GM23338 (cell line): ENCODE data around the gene ENTPD1. TPM values are rescaled to one million over a fixed set of nuclear protein-coding genes. Genes with fewer than 3 reads are reported as not detected.

Experiments used
- ATAC-seq: fragments of 200-7000 bp; cut with Tn5 transposase; 3 replicates; pipeline ENCODE4 v1.9.1; 2020
- DNase-seq: peaks from one replicate; pipeline ENCODE4 v3.0.0-alpha.2; 2015; ENCODE audit warnings: low spot score
- H2AFZ ChIP-seq: fragments of 200-600 bp; sonication (generic); 2 replicates; pipeline ENCODE4 v1.8.0; 2016; ENCODE audit warnings: antibody characterized with exemption, mild to moderate bottlenecking, moderate library complexity
- H3F3A ChIP-seq: fragments of 200-600 bp; sonication (generic); replicated peaks from 2 replicates; pipeline ENCODE4 v1.8.0; 2017; ENCODE audit warnings: antibody characterized with exemption, mixed run types, low read depth
- H3K27ac ChIP-seq: fragments of 200-600 bp; sonication (generic); 2 replicates; pipeline ENCODE4 v1.6.1; 2016; ENCODE audit warnings: low read depth
- H3K27me3 ChIP-seq: fragments of 200-600 bp; sonication (generic); 2 replicates; pipeline ENCODE4 v1.8.0; 2016; ENCODE audit warnings: mild to moderate bottlenecking, mixed run types, moderate library complexity; ENCODE audit not compliant: insufficient read depth
- H3K36me3 ChIP-seq: fragments of 200-600 bp; sonication (generic); 2 replicates; pipeline ENCODE4 v1.8.0; 2016; ENCODE audit warnings: mild to moderate bottlenecking; ENCODE audit not compliant: insufficient read depth
- H3K4me1 ChIP-seq: fragments of 200-600 bp; sonication (generic); 2 replicates; pipeline ENCODE4 v1.8.0; 2016; ENCODE audit warnings: mild to moderate bottlenecking, moderate library complexity; ENCODE audit not compliant: insufficient read depth
- H3K4me2 ChIP-seq: fragments of 200-600 bp; sonication (generic); 2 replicates; pipeline ENCODE4 v1.7.1; 2017; ENCODE audit warnings: mixed run types
- H3K4me3 ChIP-seq: fragments of 200-600 bp; sonication (generic); 2 replicates; pipeline ENCODE4 v1.6.1; 2016; ENCODE audit warnings: mixed run types
- H3K79me2 ChIP-seq: fragments of 200-600 bp; sonication (generic); replicated peaks from 2 replicates; pipeline ENCODE4 v1.8.0; 2017; ENCODE audit warnings: mild to moderate bottlenecking; ENCODE audit not compliant: insufficient read depth
- H3K9me2 ChIP-seq: fragments of 200-600 bp; sonication (generic); 2 replicates; pipeline ENCODE4 v1.8.0; 2017; ENCODE audit not compliant: insufficient read depth
- H4K20me1 ChIP-seq: fragments of 200-600 bp; sonication (generic); replicated peaks from 2 replicates; pipeline ENCODE4 v1.8.0; 2017; ENCODE audit warnings: mild to moderate bottlenecking; ENCODE audit not compliant: insufficient read depth
- H3K27ac Mint-ChIP-seq: 2 replicates; pipeline ENCODE4 v1.8.0; 2020; ENCODE audit warnings: inconsistent platforms, mild to moderate bottlenecking, moderate library complexity, mixed read lengths
- H3K27me3 Mint-ChIP-seq: 3 replicates; pipeline ENCODE4 v1.8.0; 2022; ENCODE audit warnings: low read depth, mild to moderate bottlenecking, moderate library complexity, mixed read lengths, inconsistent platforms; ENCODE audit not compliant: insufficient read depth, poor library complexity
- H3K36me3 Mint-ChIP-seq: 3 replicates; pipeline ENCODE4 v1.8.0; 2021; ENCODE audit warnings: low read depth, mild to moderate bottlenecking, inconsistent platforms, moderate library complexity, mixed read lengths
- H3K4me1 Mint-ChIP-seq: 3 replicates; pipeline ENCODE4 v1.8.0; 2020; ENCODE audit warnings: mild to moderate bottlenecking, inconsistent platforms, mixed read lengths
- H3K4me3 Mint-ChIP-seq: 3 replicates; pipeline ENCODE4 v1.8.0; 2021; ENCODE audit warnings: moderate library complexity, mild to moderate bottlenecking, inconsistent platforms, mixed read lengths
- H3K9me3 Mint-ChIP-seq: 3 replicates; pipeline ENCODE4 v1.8.0; 2020; ENCODE audit warnings: moderate library complexity, mild to moderate bottlenecking, inconsistent platforms, mixed read lengths
- CREB1 ChIP-seq: fragments of 250-450 bp; sonication (Bioruptor Pico); IDR thresholded peaks from 2 replicates; pipeline ENCODE4 v1.5.0; 2020; ENCODE audit warnings: low read depth, mild to moderate bottlenecking, moderate library complexity
- POLR2AphosphoS5 ChIP-seq: IDR thresholded peaks from 2 replicates; pipeline ENCODE4 v1.6.1; 2016; ENCODE audit warnings: antibody characterized with exemption, low read depth
- polyA plus RNA-seq: library from polyadenylated mRNA; unstranded; fragments of >200 nt; fragmentation: Nextera tagmentation; extraction: Ambion mirVana; gene quantifications from 2 replicates; pipeline ENCODE4 v1.2.1, GENCODE V29; 2016
- total RNA-seq: library from RNA; depleted of rRNA; stranded (reverse); fragments of >200 nt; shearing (Covaris generic); gene quantifications from 2 replicates; pipeline ENCODE4 v1.2.3, GENCODE V29; 2014
- TF ChIP-seq, protein P1 (sequence below): IDR thresholded peaks from 2 replicates; pipeline ENCODE4 v1.6.1; 2016; ENCODE audit warnings: antibody characterized with exemption
- TF ChIP-seq, protein P2 (sequence below): fragments of 250-450 bp; sonication (Bioruptor Pico); IDR thresholded peaks from 2 replicates; pipeline ENCODE4 v1.5.0; 2020; ENCODE audit warnings: mild to moderate bottlenecking, moderate library complexity

The ENTPD1 gene
- total and polyA plus RNA-seq, 2 experiments from 2014 or later = 2.3 to 3.6 TPM

DNA sequence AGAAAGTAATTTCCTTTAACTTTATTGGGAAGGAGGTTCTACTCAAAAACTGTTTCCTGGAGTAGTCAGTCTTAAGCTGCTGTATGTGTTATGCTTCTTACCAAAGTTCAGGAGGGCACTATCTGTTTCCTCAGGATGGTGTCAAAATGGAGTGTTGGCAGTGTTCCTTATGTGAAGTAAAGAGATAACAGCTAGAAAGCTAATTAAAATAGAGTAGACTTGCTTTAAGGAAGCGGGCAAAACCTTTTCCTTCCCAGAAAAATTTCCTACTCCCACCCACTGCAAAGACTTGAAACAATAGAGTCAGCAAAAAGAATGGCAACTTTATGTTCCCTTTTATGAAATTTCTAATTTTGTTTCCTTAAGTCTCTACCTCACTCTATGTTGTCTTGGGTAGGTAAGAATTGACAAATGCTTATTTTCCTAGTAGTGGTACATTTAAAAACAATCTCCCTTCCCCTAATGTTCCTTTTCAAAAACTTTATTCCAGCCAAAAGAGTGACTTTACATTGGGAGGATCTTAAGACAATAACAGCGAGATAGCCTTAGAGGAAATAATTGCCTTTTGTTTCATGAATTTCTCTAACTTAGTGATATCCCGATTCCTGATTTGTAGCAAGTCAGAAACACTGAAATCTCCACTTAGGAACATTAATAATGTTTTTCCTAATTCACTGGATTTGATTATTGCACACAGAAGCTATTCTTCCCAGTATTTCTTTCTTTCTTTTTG is 26.5 kb upstream of the ENTPD1 start:
- Mint-ChIP-seq H3K27me3 (no peaks in the 10 kb centered on the region), H3K36me3 (peaks cover 18% of the 10 kb centered on the region), H3K4me1 (peaks cover 4% of the 10 kb centered on the region; the same call in 2 of the 3 replicates), H3K4me3 (no peak overlapping the region), H3K27ac (no peak overlapping the region), H3K9me3 (peaks cover 21% of the 10 kb centered on the region)
- no peak overlapping the region for H3K4me3 ChIP-seq
- DNase-seq = no peak
- peak overlapping the region; percentile 61; the same call in 1 of the 2 replicates for H2AFZ ChIP-seq
- no peaks in the 10 kb centered on the region for H3K27me3 ChIP-seq
- TF ChIP-seq CREB1 (CRISPR knock-in tag) (no peak), POLR2AphosphoS5 (no peak)
- TF ChIP-seq, protein P1, sequence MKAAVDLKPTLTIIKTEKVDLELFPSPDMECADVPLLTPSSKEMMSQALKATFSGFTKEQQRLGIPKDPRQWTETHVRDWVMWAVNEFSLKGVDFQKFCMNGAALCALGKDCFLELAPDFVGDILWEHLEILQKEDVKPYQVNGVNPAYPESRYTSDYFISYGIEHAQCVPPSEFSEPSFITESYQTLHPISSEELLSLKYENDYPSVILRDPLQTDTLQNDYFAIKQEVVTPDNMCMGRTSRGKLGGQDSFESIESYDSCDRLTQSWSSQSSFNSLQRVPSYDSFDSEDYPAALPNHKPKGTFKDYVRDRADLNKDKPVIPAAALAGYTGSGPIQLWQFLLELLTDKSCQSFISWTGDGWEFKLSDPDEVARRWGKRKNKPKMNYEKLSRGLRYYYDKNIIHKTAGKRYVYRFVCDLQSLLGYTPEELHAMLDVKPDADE = no peak
- TF ChIP-seq, protein P2, sequence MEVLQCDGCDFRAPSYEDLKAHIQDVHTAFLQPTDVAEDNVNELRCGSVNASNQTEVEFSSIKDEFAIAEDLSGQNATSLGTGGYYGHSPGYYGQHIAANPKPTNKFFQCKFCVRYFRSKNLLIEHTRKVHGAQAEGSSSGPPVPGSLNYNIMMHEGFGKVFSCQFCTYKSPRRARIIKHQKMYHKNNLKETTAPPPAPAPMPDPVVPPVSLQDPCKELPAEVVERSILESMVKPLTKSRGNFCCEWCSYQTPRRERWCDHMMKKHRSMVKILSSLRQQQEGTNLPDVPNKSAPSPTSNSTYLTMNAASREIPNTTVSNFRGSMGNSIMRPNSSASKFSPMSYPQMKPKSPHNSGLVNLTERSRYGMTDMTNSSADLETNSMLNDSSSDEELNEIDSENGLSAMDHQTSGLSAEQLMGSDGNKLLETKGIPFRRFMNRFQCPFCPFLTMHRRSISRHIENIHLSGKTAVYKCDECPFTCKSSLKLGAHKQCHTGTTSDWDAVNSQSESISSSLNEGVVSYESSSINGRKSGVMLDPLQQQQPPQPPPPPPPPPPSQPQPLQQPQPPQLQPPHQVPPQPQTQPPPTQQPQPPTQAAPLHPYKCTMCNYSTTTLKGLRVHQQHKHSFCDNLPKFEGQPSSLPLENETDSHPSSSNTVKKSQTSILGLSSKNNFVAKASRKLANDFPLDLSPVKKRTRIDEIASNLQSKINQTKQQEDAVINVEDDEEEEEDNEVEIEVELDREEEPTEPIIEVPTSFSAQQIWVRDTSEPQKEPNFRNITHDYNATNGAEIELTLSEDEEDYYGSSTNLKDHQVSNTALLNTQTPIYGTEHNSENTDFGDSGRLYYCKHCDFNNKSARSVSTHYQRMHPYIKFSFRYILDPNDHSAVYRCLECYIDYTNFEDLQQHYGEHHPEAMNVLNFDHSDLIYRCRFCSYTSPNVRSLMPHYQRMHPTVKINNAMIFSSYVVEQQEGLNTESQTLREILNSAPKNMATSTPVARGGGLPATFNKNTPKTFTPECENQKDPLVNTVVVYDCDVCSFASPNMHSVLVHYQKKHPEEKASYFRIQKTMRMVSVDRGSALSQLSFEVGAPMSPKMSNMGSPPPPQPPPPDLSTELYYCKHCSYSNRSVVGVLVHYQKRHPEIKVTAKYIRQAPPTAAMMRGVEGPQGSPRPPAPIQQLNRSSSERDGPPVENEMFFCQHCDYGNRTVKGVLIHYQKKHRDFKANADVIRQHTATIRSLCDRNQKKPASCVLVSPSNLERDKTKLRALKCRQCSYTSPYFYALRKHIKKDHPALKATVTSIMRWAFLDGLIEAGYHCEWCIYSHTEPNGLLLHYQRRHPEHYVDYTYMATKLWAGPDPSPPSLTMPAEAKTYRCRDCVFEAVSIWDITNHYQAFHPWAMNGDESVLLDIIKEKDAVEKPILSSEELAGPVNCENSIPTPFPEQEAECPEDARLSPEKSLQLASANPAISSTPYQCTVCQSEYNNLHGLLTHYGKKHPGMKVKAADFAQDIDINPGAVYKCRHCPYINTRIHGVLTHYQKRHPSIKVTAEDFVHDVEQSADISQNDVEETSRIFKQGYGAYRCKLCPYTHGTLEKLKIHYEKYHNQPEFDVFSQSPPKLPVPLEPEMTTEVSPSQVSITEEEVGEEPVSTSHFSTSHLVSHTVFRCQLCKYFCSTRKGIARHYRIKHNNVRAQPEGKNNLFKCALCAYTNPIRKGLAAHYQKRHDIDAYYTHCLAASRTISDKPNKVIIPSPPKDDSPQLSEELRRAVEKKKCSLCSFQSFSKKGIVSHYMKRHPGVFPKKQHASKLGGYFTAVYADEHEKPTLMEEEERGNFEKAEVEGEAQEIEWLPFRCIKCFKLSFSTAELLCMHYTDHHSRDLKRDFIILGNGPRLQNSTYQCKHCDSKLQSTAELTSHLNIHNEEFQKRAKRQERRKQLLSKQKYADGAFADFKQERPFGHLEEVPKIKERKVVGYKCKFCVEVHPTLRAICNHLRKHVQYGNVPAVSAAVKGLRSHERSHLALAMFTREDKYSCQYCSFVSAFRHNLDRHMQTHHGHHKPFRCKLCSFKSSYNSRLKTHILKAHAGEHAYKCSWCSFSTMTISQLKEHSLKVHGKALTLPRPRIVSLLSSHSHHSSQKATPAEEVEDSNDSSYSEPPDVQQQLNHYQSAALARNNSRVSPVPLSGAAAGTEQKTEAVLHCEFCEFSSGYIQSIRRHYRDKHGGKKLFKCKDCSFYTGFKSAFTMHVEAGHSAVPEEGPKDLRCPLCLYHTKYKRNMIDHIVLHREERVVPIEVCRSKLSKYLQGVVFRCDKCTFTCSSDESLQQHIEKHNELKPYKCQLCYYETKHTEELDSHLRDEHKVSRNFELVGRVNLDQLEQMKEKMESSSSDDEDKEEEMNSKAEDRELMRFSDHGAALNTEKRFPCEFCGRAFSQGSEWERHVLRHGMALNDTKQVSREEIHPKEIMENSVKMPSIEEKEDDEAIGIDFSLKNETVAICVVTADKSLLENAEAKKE = no peak
- no peak for ATAC-seq
- H3K36me3 ChIP-seq = peaks cover 7% of the 10 kb centered on the region
- H4K20me1 ChIP-seq = no peaks in the 10 kb centered on the region
- peaks cover 7% of the 10 kb centered on the region; the same call in 1 of the 2 replicates for H3K4me1 ChIP-seq
- H3K79me2 ChIP-seq = no peaks in the 10 kb centered on the region
- H3K9me2 ChIP-seq = no peaks in the 10 kb centered on the region
- no peak overlapping the region for H3K4me2 ChIP-seq
- H3K27ac ChIP-seq = no peak overlapping the region
- H3F3A ChIP-seq = no peaks in the 10 kb centered on the region
